HEK293 (cell line): ENCODE measurements around the gene IL23R.

Experiments used
- ATF2 ChIP-seq: fragments of 450-650 bp; formaldehyde crosslinking; IDR thresholded peaks from 2 replicates; pipeline ENCODE4 v1.5.1; 2016; ENCODE audit warnings: missing biosample characterization, missing genetic modification characterization, low read depth
- ZBTB26 ChIP-seq: fragments of 450-650 bp; formaldehyde crosslinking; optimal IDR thresholded peaks from 2 replicates; pipeline ENCODE3; 2016; ENCODE audit warnings: missing biosample characterization, mild to moderate bottlenecking, missing genetic modification characterization
- ZNF664 ChIP-seq: fragments of 450-650 bp; formaldehyde crosslinking; IDR thresholded peaks from 2 replicates; pipeline ENCODE4 v1.5.1; 2016; ENCODE audit warnings: missing biosample characterization, missing genetic modification characterization
- TF ChIP-seq, protein P1 (sequence below): fragments of 450-650 bp; formaldehyde crosslinking; IDR thresholded peaks from 2 replicates; pipeline ENCODE4 v1.5.1; 2016; ENCODE audit warnings: missing biosample characterization, missing genetic modification characterization
- TF ChIP-seq, protein P2 (sequence below): fragments of 450-650 bp; formaldehyde crosslinking; IDR thresholded peaks from 2 replicates; pipeline ENCODE4 v1.5.1; 2016; ENCODE audit warnings: missing biosample characterization, missing genetic modification characterization

DNA sequence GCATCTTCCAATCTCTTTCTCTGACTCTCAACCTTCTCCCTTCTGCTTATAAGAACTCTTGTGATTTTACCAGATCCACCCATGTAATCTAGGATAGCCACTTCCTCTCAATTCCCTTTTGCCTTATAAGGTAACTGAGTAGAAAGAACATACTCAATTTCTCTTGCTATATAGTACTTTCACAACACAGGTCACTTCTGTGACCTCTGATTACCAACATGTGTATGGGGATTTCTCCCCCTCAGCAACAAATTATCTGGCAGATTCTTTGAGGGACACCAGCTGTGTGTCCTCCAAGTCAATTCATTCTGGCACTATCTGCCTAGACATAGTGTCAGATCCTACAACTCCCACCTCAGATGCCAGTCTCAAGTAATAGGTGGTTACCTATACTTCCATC, 62.5 kb downstream of the IL23R start:
- TF ChIP-seq, protein P1, sequence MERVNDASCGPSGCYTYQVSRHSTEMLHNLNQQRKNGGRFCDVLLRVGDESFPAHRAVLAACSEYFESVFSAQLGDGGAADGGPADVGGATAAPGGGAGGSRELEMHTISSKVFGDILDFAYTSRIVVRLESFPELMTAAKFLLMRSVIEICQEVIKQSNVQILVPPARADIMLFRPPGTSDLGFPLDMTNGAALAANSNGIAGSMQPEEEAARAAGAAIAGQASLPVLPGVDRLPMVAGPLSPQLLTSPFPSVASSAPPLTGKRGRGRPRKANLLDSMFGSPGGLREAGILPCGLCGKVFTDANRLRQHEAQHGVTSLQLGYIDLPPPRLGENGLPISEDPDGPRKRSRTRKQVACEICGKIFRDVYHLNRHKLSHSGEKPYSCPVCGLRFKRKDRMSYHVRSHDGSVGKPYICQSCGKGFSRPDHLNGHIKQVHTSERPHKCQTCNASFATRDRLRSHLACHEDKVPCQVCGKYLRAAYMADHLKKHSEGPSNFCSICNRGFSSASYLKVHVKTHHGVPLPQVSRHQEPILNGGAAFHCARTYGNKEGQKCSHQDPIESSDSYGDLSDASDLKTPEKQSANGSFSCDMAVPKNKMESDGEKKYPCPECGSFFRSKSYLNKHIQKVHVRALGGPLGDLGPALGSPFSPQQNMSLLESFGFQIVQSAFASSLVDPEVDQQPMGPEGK = no peak
- TF ChIP-seq, protein P2, sequence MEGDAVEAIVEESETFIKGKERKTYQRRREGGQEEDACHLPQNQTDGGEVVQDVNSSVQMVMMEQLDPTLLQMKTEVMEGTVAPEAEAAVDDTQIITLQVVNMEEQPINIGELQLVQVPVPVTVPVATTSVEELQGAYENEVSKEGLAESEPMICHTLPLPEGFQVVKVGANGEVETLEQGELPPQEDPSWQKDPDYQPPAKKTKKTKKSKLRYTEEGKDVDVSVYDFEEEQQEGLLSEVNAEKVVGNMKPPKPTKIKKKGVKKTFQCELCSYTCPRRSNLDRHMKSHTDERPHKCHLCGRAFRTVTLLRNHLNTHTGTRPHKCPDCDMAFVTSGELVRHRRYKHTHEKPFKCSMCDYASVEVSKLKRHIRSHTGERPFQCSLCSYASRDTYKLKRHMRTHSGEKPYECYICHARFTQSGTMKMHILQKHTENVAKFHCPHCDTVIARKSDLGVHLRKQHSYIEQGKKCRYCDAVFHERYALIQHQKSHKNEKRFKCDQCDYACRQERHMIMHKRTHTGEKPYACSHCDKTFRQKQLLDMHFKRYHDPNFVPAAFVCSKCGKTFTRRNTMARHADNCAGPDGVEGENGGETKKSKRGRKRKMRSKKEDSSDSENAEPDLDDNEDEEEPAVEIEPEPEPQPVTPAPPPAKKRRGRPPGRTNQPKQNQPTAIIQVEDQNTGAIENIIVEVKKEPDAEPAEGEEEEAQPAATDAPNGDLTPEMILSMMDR (tag by site-specific recombination) = no peak
- no peak for TF ChIP-seq ATF2 (tag by site-specific recombination)
- TF ChIP-seq ZBTB26 = no peak
- no peak for TF ChIP-seq ZNF664 (tag by site-specific recombination)
